ENCODE data around the gene KCTD11.

KCTD11 gene

DNA sequence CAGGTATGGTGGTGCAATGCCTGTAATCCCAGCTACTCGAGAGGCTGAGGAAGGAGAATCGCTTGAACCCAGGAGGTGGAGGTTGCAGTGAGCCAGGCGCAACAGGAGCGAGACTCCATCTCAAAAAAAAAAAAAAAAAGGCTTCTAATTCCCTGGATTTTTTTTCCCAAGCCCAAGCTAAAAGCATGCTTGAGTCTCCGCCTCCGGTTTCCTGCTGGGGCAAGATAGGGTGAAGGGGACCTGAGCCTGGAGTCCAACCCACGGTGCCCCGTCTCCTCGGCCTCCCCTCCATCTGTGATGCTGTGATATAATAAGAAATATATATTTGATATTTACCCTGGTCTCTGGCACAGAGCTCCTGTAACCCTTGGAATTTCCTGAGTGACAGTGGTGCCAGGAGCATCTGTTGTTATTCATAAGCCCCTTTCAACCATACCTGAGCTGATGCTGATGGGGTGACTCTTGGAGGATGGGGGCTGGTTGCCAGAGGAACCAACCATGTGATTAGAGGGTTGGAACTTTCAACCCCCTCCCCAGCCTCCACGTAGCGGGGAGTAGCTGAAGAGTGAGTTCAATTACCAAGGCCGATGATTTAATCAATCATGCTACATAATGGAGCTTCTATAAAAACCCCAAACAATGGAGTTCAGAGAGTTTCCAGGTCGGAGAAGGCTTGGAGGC lies 16.1 kb downstream of the KCTD11 start:
- in situ Hi-C loops (cut with MboI; ENCODE audit: low sequenced_read_pairs) = loop anchor here (25.0 kb wide), 1 partner anchor 169 kb away; the partner anchor contains the start of gene TNFSF12

DNA sequence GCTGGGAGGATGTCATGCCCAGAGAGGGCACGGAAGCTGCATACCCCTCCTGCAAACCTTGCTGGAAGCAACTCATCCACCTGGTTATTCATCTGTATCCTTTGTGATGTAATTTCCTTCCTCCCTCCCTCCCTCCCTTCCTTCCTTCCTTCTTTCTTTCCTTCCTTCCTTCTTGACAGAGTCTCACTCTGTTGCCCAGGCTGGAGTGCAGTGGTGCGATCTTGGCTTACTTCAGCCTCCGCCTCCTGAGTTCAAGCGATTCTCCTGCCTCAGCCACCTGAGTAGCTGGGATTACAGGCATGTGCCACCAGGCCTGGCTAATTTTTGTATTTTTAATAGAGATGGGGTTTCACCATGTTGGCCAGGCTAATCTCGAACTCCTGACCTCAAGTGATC lies 16.6 kb downstream of the KCTD11 start:
- in situ Hi-C loops (cut with MboI; ENCODE audit: low sequenced_read_pairs) = loop anchor here (25.0 kb wide), 1 partner anchor 169 kb away; the partner anchor contains the start of gene TNFSF12

DNA sequence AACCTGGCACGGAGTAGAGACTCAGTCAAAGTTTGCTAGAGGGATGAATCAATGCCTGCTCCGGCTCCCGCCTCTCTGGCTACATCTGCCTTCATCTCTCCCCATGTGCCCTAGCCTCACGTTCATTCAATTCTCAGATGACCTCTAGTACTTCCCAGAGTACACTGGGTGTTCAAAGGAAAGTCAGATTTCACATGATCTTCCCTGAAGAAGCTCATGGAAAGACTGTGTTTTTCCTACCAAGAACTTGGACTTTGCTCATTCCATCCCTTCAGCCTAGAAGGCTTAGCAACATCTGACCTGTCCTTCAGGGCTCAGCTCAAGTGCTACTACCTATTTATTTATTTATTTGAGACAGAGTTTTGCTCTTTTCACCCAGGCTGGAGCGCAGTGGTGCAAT lies 17.9 kb downstream of the KCTD11 start:
- in situ Hi-C loops (cut with MboI; ENCODE audit: low sequenced_read_pairs) = loop anchor here (25.0 kb wide), 1 partner anchor 167 kb away; the partner anchor contains the start of gene TNFSF12

DNA sequence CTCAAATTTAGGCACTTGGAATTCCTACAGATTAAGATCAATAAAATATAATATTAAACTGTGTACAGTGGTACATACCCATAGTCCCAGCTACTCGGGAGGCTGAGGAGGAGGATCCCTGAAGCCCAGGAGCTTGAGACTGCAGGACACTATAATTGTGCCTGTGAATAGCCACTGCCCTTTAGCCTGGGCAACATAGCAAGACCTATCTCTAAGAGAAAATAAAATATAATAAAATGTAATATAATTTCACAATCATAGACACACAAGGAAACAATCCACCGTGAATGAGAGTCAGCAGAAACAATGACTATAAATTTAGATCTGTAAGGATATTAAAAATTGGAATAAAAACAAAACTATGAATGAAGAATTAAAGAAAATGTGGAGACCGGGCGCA lies 18.9 kb downstream of the KCTD11 start:
- in situ Hi-C loops (cut with MboI; ENCODE audit: low sequenced_read_pairs) = loop anchor here (25.0 kb wide), 1 partner anchor 166 kb away; the partner anchor contains the start of gene TNFSF12

DNA sequence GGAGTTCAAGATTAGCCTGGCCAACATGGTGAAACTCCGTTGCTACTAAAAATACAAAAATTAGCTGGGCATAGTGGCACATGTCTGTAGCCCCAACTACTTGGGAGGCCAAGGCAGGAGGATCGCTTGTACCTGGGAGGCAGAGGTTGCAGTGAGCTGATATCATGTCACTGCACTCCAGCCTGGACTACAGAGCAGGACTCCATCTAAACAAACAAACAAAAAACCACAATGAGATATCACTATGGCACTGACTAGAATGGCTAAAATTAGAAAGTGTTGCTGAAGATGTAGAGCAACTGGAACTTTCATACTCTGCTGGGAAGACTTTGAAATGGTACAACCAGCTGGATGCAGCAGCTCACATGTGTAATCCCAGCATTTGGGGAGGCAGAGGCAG lies 22.4 kb downstream of the KCTD11 start:
- in situ Hi-C loops (cut with MboI; ENCODE audit: low sequenced_read_pairs) = loop anchor here (25.0 kb wide), 1 partner anchor 163 kb away; the partner anchor contains the start of gene TNFSF12

DNA sequence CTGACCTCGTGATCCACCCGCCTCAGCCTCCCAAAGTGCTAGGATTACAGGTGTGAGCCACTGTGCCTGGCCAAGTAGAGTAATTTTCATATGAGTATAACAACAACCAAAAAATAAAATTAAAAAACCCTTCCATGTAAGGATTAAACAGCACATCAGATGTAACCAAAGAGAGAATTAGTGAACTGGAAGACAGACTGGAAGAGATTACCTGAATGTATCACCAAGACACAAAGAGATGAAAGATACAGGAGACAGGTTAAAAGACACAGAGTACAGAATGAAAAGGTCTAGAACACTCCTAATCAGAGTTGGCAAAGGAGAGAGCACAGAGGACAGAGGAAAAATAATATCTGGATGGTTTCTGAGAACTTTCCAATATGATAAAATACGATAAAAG lies 27.2 kb downstream of the KCTD11 start:
- in situ Hi-C loops (cut with MboI; ENCODE audit: low sequenced_read_pairs) = no loop called here

DNA sequence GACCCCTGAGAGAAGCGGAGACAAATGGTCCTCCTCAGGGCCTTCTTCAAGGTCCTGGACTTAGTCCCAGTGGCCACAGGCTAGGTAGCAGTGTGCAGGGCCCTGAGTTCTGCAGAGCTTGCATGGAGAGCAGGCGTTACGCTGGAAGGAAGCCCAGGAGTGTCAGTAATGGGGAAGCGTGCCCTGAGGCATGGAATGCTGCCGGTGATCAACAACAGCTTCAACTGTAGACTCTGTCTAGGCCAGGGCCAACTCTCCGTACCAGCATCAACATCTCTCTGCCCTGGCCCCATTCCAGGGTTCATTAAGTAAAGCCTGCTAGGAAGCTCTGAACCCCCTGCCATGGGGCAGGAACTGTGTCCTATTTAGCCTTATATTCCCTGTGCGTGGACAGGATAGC lies 28.4 kb downstream of the KCTD11 start:
- in situ Hi-C loops (cut with MboI; ENCODE audit: low sequenced_read_pairs) = no loop called here

DNA sequence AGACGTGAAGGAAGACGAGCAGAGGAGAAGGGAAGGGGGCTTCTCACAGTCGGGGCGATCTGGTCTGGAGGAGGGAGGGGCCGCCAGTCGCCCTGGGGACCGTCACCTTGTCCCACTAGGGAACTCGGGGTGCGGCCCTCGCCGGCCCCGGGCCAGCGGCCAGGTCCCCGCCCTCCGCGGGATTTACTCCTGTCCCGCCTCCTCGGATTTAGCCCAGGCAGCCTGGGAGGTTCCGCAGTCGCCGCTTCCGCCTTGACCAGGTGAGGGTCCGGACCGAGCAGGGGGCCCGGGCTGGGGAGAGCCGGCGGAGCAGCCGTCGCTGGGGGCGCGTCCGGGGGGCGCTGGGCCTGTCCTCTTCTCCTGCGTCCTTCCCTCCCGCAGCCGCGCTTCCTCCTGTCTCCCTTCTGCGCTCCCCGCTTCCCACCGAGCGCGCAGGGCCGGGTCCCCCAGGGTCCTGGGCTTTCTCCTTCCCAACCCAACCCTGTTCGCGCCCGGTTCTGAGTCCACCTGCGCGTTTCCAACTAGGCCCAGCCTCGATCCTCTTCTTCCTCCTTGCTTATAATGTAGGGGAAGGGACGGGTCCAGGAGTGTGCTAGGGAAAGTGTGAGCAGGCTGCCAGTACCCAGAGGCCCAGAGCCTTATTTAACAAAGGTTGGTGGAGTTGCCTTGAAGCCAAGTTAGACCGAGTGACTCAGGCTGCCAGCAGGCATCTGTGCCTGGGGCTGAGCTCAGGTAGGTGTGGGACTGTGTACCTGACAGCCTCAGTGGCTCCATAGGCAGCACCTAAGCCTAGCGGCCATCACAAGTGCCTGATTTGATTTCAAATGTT lies 29.1 kb downstream of the KCTD11 start, which contains the start of gene TNK1:
Gene TNK1, plus strand, starts transcription at position 235 of the 829 bp plus-strand sequence. CDS start 1,838 bp downstream, outside the sequence.
- in situ Hi-C loops (cut with MboI; ENCODE audit: low sequenced_read_pairs) = no loop called here

DNA sequence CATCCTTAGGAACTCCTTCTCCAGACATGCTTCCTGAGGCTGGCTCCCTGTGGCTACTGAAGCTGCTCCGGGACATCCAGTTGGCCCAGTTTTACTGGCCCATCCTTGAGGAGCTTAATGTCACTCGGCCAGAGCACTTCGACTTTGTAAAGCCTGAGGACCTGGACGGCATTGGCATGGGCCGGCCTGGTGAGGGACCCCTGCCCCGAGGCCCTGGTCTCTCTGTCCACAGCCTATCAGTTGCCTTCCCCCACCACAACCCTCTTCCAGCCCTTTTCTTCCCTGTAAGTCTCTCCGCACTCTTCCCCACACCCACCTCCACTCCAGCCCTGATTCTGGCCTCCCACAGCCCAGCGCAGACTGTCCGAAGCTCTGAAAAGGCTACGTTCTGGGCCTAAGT lies 30.9 kb downstream of the KCTD11 start:
- in situ Hi-C loops (cut with MboI; ENCODE audit: low sequenced_read_pairs) = no loop called here

DNA sequence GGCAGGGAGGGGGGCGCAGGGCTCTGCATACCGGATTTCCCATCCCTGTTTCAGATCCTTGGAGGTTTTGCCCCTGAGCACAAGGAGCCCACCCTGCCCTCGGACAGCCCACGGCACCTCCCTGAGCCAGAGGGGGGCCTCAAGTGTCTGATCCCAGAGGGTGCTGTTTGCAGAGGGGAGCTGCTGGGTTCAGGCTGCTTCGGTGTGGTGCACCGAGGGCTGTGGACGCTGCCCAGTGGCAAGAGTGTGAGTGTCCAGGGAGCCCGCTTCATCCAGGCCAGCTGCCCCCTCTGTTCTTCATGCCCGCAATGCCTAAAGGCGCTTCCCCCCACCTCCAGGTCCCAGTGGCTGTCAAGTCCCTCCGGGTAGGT lies 31.4 kb downstream of the KCTD11 start:
- in situ Hi-C loops (cut with MboI; ENCODE audit: low sequenced_read_pairs) = no loop called here

DNA sequence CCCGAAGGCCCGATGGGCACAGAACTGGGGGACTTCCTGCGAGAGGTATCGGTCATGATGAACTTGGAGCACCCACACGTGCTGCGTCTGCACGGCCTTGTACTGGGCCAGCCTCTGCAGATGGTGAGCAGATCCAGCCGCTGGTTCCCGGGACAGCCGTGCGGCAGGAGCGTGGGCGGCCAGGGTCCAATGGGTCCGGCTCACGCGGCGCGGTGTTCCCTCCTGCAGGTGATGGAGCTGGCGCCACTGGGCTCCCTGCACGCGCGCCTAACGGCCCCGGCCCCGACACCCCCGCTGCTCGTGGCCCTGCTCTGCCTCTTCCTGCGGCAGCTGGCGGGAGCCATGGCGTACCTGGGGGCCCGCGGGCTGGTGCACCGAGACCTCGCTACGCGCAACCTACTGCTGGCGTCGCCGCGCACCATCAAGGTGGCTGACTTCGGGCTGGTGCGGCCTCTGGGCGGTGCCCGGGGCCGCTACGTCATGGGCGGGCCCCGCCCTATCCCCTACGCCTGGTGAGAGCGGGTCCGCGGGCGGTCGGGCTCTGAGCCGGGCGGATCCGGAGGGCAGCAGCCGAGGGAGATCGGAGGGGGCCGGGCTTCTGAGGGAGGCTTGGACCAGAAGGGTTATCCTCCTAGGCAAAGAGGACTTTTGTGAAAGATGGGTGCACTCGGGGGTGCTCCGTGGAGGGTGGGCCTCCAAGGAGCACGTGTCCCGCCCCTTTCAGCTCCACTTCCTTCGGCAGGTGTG lies 32.0 kb downstream of the KCTD11 start:
- in situ Hi-C loops (cut with MboI; ENCODE audit: low sequenced_read_pairs) = no loop called here

DNA sequence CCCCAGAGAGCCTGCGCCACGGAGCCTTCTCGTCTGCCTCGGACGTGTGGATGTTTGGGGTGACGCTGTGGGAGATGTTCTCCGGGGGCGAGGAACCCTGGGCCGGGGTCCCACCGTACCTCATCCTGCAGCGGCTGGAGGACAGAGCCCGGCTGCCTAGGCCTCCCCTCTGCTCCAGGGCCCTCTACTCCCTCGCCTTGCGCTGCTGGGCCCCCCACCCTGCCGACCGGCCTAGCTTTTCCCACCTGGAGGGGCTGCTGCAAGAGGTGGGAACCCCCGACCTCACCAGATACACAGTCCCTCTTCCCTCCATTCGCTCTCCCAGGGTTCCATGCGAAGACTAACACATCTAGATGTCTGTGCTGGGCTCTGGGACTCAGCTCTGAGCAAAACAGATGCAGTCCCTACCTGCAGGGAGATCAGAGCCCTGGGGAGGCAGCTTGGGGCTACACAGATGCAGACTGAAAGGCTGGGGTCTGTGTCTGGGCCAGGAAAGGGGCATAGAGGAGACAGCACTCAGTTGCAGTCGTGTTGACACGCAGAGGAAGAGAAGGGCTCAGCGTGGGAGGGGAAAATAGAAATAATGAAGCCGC lies 32.6 kb downstream of the KCTD11 start:
- in situ Hi-C loops (cut with MboI; ENCODE audit: low sequenced_read_pairs) = no loop called here

DNA sequence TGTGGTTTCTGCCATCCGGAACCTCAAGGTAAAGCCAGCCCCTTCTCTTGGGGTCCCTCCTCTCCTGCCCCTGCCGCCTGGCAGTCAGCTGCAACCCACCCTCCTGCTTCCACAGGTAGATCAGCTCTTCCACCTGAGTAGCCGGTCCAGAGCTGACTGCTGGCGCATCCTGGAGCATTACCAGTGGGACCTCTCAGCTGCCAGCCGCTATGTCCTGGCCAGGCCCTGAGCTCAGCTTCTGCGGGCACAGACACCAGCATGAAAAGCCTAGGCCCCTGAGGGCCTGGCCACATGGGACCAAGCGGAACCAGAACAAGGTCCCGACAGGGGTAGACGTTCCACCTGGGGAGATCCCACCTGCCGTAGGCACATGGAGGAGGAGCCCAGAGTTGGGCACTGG lies 36.9 kb downstream of the KCTD11 start:
- in situ Hi-C loops (cut with MboI; ENCODE audit: low sequenced_read_pairs) = no loop called here

DNA sequence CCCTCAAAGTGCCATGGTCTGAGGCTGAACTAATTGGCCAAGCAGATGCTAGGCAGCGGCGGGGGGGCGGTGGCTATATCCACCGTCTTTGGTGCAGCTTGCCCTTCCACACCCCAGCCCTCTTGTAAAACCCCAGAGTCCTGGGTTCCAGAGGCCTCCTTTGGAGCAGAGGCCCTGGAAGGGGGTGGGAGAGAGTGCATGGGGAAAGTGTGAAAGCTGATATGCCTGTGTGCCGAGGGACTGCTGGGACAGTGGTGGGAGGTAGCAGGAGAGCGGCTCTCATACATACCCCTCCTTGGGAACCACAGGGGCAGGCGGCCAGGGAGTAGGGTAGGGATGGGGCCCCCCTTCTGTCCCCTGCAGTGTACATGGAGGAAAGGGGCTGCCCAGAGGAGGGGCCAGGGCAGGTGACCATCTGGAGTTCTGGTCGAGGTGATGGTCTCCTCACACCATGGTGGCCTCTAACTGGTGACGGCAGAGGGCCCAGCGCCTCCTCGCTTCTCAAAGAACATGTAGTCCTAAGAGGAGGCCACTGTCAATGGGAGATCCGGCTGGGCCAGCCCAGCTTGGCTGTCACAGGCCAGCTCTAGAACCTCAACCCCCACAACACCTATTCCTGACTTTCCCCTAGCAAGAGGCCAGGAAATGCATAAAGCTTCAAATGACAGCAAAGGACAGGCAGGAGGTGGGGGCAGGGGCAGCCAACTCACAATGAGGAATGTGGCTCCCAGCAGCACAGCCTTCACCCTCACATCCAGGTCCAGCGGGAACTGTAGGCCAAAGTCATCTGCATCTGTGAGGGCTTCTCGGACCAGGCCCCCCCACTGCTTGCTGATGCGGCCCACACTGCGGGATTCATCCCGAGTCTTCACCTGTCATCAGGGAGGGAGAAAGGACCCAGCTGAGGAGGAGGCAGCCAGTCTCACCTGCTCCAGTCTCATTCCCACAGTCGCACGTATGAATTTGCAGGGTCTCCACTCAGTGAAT lies 38.3 kb downstream of the KCTD11 start:
- in situ Hi-C loops (cut with MboI; ENCODE audit: low sequenced_read_pairs) = no loop called here

DNA sequence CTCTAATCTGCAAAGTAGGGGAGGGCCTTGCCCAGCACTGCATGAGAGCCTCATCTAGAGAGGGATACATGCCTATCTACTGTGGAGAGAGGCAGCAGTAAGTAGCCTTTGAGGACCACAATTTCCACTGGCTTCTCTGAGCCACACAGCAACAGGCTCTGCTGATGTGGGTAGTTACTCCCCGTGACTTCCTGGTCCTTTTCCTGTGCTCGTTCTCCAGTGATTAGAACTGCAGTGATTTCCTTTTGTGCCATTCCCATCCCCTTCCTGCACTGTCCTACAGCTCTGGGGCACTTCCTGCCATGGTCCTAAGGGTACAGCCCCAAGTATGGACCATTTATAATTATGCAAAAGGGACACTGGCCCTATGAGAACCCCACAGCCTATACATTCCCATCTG lies 39.3 kb downstream of the KCTD11 start:
- in situ Hi-C loops (cut with MboI; ENCODE audit: low sequenced_read_pairs) = no loop called here

DNA sequence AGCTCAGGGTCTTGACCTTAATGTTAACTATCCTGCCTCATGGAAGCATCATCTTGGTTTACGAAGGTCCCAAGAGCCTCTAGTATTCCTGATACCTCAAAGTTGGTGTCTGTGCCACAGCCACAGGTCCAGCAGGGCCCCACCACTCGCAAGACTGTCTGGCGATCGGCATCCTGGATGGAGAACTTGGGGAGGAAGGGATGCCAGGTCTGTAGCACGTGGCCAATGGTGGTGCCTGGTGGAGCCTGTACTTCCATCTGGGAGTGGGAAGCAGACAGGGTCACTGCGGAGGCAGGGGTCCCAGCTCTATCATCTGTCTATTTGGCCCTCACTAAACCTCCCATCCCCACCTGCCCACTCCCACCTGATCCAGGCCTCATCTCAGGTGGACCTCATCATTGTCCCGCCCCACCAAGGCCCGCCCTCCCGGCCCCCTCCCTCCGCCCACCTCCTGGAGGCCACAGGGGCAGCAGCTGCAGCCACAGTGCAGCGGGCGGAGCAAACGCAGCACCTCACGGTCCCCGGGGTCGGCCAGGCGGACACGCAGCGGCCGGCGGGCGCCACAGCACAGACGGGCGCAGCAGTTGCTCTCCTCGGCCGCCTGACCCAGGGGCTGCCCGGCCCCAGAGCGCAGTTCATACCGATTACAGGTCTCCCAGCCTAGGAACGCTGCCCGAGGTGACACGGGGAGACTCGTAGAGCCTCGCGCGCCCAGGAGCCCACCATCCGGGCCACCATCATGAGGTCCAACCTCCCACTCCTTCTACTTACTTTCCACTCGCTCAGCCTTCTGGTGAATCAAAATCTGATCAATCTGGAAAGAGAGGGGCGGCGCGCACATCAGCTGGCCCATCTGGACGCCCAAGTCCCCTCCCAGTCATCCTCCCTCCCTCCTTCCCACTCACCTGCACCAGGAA lies 41.0 kb downstream of the KCTD11 start:
- in situ Hi-C loops (cut with MboI; ENCODE audit: low sequenced_read_pairs) = no loop called here

DNA sequence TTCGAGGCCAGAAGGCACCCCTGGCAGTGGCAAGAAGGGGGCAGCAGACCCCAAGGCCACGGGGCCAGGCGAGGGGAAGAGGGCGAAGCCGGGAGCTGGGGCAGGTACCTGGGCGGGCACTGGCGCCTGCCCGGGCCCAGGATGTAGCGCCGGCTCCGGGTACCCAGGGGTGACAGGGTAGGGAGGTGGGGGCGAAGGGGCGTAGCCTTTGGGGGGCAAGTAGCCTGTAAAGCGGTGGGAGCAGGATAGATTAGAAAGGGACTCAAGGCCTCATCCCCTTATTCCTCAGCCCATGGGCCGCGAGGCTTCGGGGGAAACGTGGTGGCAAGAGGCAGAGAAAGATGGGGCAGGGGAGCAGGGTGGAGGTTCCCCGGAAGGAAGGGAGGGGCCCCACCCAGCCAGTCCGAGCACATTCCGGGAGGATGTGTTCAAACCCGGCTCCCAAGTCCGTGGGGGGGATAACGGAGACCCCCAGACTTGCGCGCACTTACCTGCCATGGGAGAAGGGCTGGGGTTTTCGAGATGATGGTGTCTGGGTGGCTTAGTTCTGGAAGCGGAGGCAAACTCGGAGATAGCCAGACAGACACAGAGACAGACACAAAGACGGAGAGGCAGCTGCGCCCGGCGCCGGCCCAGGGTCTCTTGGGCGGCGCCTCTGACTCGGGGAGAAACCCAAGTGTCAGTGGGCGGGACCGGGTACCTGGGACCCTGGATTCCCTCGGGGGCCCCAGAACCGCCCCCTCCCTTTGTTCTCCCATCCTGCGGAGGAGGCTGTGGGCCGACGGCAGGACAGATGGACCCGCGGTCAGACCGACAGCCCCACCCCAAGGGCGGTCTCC lies 41.9 kb downstream of the KCTD11 start:
- in situ Hi-C loops (cut with MboI; ENCODE audit: low sequenced_read_pairs) = no loop called here

All from HL-60/S4 treated with phorbol 12-myristate 13-acetate at 8.2 ng/mL for 4 days and 3 days (cell line).